Hepatic stellate cell (primary cell): ENCODE results near the gene PRKCQ.

Experiments used
- DNase-seq: peaks from one replicate; pipeline ENCODE4 v3.0.0; 2011; ENCODE audit warnings: low spot score

The PRKCQ gene

GRCh38 chr10:6579904-6580278 lies at the start of gene PRKCQ:
Gene PRKCQ, minus strand, starts transcription at chr10:6580276. Its CDS starts 65,141 bp downstream, at chr10:6515135.
- no peak for DNase-seq

GRCh38 chr10:6625428-6625827 lies 45.4 kb upstream of the PRKCQ start:
- DNase-seq, result no peak

- DNase-seq, result no peak
Observed at GRCh38 chr10:6624392-6624791, 44.3 kb upstream of the PRKCQ start.

- no peak for DNase-seq
Observed at GRCh38 chr10:6622921-6623320, 42.8 kb upstream of the PRKCQ start.

DNA sequence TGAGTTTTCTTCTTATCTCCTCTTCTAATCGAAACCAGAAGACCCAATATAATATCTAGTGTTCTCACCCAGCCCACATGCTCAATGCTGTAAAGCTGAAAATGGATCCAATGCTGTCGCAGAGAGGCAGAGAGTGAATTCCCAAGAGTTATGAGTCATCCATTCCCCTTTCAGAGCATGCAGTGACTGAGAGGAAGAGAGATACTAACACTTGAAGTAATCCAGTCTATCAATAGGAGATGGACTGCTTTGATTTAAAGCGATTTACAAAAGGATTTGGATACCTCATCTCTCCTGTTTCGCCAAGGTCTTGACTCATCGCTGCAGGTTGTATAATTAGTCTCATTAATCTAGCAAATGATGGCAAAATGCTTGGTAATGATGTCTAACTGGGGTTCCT lies 41.5 kb upstream of the PRKCQ start:
- no peak for DNase-seq

DNA sequence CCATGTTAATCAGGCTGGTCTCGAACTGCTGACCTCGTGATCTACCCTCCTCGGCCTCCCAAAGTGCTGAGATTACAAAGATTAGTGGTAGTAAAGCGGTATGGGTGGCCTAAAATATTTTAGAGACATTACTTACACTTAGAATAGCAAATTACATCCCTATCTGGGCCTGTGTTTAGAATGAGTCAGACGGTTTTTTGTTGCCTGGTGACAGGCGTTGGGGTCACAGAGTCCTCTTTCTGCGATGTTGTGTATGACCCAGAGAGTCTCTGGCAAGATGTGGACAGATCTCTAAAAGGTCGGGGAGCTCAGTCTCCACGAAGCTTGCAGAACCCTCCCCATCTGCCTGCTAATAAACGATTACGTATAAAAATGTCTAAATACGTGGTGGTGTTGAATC lies 39.6 kb upstream of the PRKCQ start:
- no peak for DNase-seq

GRCh38 chr10:6618340-6618739 lies 38.3 kb upstream of the PRKCQ start:
- no peak for DNase-seq

- DNase-seq, result no peak
Observed at GRCh38 chr10:6617309-6618076, 37.4 kb upstream of the PRKCQ start.

- no peak for DNase-seq
Observed at GRCh38 chr10:6615971-6616370, 35.9 kb upstream of the PRKCQ start.

DNA sequence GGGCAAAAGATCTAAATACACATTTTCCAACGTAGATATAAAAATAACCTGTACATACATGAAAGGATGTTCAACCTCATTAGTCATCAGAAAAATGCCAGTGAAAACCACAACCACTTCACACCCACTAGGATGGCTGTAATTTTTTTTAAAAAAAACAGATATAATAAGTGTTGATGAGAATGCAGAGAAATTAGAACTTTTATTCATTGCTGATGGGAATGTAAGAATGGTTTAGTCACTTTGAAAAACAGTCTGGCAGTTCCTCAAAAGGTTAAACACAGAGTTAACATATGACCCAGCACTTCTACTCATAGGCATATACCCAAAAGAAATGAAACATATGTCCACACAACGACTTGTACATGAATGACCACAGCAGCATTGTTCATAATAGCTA lies 32.3 kb upstream of the PRKCQ start:
- DNase-seq, result no peak

- DNase-seq, result no peak
Observed at GRCh38 chr10:6610647-6611046, 30.6 kb upstream of the PRKCQ start.

DNA sequence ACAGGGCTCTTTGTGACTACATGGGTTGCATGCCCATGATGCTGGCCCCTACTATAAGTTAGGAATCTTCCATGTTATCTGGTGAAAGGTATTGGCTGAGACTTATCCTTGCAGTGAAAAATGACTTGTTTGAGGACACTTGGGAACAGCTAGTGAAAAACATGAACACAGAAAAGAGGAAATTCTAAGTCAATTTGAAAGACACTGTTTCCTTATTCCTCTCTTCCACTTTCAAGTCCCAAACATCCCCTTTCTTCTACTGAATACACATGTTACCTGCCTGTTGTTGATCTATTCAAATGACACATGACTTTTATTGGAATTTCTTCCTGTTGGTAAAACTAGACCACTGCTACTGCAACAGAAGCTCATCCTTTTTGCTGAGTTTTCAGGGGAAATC lies 29.5 kb upstream of the PRKCQ start:
- no peak for DNase-seq

GRCh38 chr10:6607778-6608177 lies 27.7 kb upstream of the PRKCQ start:
- no peak for DNase-seq

DNA sequence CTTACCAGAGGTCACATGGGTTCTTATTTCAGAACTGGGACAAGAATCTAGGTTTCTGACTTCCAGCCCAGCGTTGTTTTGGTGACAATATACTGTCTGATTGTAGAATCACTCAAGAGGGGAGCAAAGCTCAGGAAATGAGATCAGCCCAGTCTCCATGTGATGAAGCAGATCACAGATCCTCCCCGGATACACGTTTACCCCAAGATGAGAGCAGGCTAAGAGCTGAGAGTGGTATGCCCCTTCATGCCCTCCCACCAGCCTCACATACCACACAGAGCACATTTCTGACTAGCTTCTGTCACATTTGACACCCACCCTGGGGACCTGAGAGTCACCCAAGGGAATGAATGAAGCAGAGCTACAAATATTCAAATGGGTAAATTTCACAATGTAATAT lies 27.1 kb upstream of the PRKCQ start:
- no peak for DNase-seq

DNA sequence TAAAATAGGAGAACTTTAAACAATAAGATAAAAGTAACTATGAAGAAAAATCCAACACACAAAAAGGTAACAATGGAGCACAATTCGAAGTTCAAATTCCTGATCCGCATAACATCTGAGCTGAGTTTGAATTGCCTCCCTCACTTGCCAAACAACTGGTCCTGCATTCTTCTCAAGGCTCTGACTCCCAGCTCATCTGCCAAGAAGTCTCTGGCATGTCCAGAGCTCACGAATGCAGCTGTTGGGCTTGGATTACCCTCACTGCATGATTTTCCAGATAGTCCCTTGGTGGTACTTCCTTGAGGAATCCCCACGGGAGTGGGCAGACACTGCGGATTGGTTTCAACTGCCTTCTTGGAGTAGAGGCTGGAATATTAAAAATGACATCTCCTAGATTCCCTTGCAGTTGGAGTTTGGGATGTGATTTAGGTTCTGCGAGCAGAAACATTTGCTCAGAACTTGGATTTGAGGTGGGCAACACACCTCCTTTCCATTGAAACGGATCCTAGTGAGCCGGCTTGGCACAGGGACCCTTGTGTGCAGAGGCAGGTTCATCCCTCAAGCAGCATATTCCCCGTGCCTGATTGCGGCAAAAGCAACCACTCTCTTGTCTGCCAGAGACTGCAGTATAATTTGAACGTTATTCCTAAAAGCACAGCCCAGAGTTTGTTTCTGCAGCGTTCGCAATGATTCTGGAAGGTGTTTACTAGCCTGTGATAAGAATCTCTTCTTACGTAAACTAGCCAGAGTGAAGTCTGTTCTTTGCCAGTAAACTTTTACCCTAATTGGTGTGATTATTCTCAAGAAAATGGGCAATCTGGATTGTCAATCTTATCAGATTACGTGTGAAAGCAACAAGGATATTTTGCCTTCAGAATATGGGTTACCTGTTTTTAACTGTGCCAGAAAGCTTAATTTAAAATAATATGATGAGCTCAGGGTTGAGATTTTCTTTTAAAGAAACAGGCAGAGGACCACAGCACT lies 23.4 kb upstream of the PRKCQ start:
- no peak for DNase-seq

GRCh38 chr10:6602700-6603084 lies 22.6 kb upstream of the PRKCQ start:
- DNase-seq, result no peak

- no peak for DNase-seq
Observed at GRCh38 chr10:6602026-6602699, 22.1 kb upstream of the PRKCQ start.

DNA sequence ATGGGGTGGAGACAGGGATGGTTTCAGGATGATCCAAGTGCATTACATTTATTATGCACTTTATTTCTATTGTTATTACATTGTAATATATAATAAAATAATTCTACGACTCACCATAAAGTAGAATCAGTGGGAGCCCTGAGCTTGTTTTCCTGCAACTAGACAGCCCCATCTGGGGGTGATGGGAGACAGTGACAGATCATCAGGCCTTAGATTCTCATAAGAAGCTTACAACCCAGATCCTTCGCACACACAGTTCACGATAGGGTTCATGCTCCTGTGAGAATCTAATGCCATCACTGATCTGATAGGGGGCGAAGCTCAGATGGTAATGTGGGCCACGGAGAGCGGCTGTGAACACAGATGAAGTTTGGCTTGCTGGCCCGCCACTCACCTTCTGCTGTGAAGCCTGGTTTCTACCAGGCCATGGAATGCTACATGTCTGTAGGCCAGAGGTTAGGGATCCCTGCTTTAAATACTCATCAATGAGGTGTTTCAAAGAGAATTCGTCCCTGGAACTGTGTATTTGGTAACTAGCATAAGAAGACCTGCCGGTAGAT lies 21.2 kb upstream of the PRKCQ start:
- no peak for DNase-seq

DNA sequence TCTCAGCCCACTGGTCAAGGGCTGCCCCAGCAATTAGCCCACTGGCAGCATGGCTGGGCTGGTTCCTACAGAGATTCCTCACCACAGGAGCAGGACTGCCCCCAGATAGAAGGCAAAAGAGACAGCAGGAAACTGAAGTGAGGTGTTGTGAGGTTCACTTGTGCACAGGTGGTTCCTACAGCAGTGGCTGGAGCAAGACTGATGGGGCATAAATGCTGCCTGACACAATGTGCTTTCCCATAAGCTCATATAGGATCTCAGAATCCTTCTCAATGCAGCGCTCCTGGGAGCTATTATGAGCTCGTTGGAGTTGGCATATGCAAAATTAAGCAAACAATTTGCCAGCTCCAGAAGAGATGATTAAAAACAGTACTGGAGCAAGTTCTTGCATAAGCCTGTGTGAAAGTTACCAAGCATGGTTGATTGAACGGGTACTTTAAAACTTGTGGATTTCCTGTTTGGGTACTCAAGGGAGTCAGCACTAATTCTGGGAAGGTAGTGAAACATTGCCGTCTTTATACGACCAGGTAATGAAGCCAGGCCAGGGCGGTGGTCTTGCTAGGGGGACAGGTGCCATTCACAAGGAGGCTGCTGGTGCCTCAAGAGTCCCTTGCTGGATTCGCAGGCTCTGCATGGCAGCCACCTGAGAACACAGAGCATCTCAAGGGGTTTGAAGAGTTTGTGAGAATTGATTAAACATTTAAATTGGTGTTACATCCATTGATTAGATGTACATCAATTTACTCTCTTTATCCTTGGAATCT lies 20.3 kb upstream of the PRKCQ start:
- no peak for DNase-seq

DNA sequence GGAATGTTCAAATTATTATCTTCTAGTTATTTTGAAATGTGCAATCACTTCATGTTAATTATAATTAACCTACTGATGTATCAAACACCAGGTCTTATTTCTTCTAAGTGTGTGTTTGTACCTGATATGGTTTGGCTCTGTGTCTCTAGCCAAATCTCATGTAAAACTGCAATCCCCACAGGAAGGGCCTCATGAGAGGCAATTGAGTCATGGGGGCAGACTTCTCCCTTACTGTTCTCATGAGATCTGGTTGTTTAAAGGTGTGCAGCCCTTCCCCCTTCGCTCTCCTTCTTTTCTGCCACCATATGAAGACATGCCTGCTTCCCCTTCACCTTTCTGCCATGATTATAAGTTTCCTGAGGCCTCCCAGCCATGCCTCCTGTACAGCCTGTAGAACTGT lies 18.6 kb upstream of the PRKCQ start:
- DNase-seq, result no peak

GRCh38 chr10:6597478-6597877 lies 17.4 kb upstream of the PRKCQ start:
- no peak for DNase-seq

DNA sequence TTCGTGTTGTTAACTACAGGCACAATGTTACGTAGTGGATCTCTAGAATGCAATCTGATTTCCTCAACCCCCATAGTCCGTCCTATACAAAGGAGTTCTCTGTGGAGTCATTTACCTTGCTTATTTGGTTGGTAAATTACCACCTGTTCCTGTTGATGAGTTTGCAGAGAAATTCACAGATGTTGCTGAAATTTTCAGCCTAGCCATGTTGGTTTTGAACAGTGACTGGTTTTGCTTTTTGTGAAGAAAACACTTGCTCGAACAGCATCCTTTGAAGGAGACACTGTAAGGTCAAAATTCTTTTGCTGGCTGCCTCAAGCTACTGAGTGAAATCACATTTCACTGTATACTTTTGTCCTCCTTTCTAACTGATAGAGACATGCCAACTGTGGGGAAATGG lies 15.4 kb upstream of the PRKCQ start:
- DNase-seq, result no peak
